Mesodermal cell (in vitro differentiated cells): ENCODE measurements around the gene TYROBP.

Experiments used
- H3K27ac ChIP-seq: 2 replicates; pipeline ENCODE4 v1.7.0; 2013; ENCODE audit warnings: mild to moderate bottlenecking, low read depth, low read length, moderate library complexity; ENCODE audit not compliant: severe bottlenecking
- H3K36me3 ChIP-seq: 2 replicates; pipeline ENCODE4 v1.7.1; 2013; ENCODE audit warnings: mild to moderate bottlenecking, low read length, moderate library complexity; ENCODE audit not compliant: control insufficient read depth, insufficient read depth
- H3K4me1 ChIP-seq: one replicate; pipeline ENCODE4 v1.7.1; 2013; ENCODE audit warnings: mild to moderate bottlenecking, low read length; ENCODE audit not compliant: insufficient read depth, control insufficient read depth, poor library complexity, severe bottlenecking
- H3K4me3 ChIP-seq: 2 replicates; pipeline ENCODE4 v1.7.0; 2013; ENCODE audit warnings: low read length, control low read depth, mild to moderate bottlenecking; ENCODE audit not compliant: insufficient read depth, poor library complexity, severe bottlenecking; ENCODE audit errors: extremely low read depth
- H3K9me3 ChIP-seq: 2 replicates; pipeline ENCODE4 v1.7.1; 2013; ENCODE audit warnings: mild to moderate bottlenecking, low read length, moderate library complexity; ENCODE audit not compliant: control insufficient read depth
- WGBS, 2 experiments: methylation state at CpG; one replicate each; pipeline ENCODE4 v1.1.5; 2013; ENCODE audit warnings: missing lambda C conversion rate in 2 of 2; ENCODE audit not compliant: insufficient coverage in 2 of 2; 5-methylcytosine and 5-hydroxymethylcytosine counted together

TYROBP gene

GRCh38 chr19:35858311-35858710, 49.8 kb downstream of the TYROBP start:
- Histone ChIP-seq H3K4me3 (no peak overlapping the region), H3K9me3 (no peaks in the 10 kb centered on the region), H3K36me3 (no peaks in the 10 kb centered on the region), H3K27ac (no peak overlapping the region), H3K4me1 (peaks cover 11% of the 10 kb centered on the region)
- WGBS, 2 experiments = 85 to 88% methylated on average over 5 to 6 of the region's 6 CpGs

DNA sequence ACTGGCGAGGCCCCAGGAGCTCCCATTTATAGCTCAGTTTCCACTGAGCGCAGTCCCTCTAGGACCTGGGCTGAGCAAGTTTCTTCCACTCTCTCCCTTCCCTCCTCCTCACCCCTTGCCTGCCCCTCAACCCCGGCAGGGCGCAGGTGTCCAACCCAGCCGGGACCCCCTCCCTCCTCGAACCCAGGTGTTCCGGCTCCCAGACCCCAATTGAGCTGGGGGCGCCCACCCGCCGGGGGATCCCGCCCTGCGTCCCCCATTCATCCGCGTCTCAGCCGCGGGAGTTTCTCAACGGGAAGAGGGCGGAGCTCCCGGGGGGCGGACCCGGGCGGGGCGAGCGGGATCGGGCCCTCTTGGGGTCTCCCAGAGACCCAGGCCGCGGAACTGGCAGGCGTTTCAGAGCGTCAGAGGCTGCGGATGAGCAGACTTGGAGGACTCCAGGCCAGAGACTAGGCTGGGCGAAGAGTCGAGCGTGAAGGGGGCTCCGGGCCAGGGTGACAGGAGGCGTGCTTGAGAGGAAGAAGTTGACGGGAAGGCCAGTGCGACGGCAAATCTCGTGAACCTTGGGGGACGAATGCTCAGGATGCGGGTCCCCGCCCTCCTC, 51.4 kb downstream of the TYROBP start, which contains the start of gene KIRREL2:
TSS of gene KIRREL2 (plus strand) at position 366 of the 604 bp plus-strand sequence. CDS start at position 575, 209 bp downstream.
- H3K27ac ChIP-seq = no peak within 1 kb of the TSS
- H3K4me1 ChIP-seq = peaks cover 11% of the 10 kb centered on the region
- H3K36me3 ChIP-seq = no peaks in the 10 kb centered on the region
- H3K4me3 ChIP-seq = peak within 1 kb of the TSS; percentile 47
- 0 to 1% methylated on average over 34 to 40 of the region's 42 CpGs for WGBS, 2 experiments
- H3K9me3 ChIP-seq = no peaks in the 10 kb centered on the region
